Posterior cingulate gyrus (tissue), 11 donors: ENCODE results near the gene COL23A1.
A peak's percentile ranks its signal among the peaks of the same experiment; 100 is the strongest.

Experiments used
- DNase-seq, 10 donors: peaks; one replicate each; pipeline versions ENCODE4 v3.0.0 to v3.0.0-alpha.2; 2020 to 2021; ENCODE audit warnings: mixed read lengths in 3 of 10
- intact Hi-C: fragments of 100-400 bp; cut with DNase I; formaldehyde crosslinking; loops from one replicate; pipeline ENCODE4 v1.15.1; 2023

COL23A1 gene

GRCh38 chr5:178536541-178537466 is 53.4 kb downstream of the COL23A1 start:
- DNase-seq = peak in 1 of 10 donors; percentile 64
- intact Hi-C loops = no loop called here

DNA sequence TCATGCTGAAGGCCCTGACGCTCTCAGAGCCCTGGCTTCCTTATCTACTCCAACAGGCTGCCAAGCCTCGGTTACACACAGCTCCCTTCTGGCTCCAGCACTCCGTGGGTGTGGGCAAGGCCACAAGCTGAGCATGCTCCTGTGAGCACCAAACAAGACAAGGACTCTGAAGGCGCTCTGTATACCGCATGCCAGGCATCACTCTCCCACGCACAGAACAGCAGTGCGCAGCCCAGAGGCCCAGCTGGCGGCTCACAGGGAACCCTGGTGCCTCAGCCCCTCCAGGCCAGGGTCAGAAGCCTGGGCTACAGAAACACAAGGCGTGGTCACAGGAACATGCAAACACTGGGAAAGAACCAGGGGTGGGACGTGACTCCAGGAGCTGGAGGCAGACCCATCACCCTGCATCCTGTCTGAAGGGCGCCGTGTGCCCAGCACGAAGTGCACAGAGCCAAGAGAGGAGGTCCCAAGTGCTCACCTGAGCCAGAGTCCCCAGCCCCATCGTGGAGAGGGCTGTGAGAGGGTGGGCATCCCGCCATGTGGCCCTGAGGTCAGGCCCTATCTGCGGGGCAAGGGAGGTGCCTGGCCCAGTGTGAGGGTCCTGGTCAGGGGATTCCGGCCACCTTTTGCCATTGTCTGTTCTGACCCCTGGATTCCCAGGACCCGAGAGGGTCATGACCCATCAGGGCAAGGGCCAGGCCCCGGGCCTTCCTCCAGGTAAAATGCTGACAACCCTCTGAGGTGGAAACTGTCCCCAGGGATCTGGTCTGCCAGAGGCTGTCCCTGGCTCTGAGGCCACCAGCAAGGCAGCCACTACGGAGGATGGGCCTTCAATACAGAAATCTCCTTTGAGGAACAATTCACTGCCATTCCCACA is 54.7 kb downstream of the COL23A1 start:
- intact Hi-C loops = no loop called here
- peak in 8 of 10 donors; percentile 48 to 95 (median 72) for DNase-seq

GRCh38 chr5:178533136-178533535 is 57.1 kb downstream of the COL23A1 start:
- intact Hi-C loops = no loop called here
- no peak for DNase-seq

- no peak for DNase-seq
- intact Hi-C loops = no loop called here
These were observed 57.5 kb downstream of the COL23A1 start for GRCh38 chr5:178532666-178533065.

DNA sequence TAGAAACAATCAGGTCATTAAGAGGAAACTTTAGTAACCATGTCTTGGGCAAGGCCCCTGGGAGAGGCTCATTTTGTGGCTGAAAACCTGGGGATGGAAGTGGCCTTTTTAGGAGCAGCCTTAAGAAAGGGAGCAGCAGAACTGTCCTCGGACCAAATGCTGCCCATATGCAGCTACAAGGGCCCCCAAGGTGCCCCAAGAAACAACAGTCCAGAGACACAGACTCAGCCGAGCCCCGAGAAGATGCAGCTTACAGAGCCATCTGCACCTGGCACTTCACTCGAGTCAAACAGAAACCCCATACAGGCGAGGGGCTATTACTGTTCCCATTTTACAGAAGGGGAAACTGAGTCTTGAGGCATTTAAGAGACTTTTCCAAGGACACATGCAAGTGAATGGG is 58.0 kb downstream of the COL23A1 start:
- intact Hi-C loops = no loop called here
- no peak for DNase-seq

DNA sequence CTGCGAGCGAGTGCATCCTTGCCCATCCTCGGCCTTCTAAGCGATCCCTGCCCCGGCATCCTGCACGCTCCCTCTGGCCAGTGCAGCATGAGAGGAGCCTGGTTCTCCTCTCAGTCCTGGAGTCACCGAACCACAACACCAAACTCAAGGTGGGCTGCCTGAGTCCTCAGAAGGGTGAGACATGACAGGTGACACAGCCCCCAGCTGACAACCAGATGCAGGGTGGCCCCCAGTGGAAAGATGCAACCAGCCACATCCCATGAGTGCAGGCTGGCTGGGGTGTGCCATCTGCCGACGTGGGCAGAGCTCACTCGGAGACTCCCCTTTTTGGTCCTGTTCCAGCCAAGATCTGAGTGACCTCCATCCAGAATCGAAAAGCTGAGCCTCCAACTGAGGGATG is 58.4 kb downstream of the COL23A1 start:
- intact Hi-C loops = no loop called here
- no peak for DNase-seq

- intact Hi-C loops = no loop called here
- DNase-seq = no peak
These were observed 59.7 kb downstream of the COL23A1 start for GRCh38 chr5:178530526-178530925.

GRCh38 chr5:178529080-178529479 is 61.1 kb downstream of the COL23A1 start:
- DNase-seq = no peak
- intact Hi-C loops = no loop called here

DNA sequence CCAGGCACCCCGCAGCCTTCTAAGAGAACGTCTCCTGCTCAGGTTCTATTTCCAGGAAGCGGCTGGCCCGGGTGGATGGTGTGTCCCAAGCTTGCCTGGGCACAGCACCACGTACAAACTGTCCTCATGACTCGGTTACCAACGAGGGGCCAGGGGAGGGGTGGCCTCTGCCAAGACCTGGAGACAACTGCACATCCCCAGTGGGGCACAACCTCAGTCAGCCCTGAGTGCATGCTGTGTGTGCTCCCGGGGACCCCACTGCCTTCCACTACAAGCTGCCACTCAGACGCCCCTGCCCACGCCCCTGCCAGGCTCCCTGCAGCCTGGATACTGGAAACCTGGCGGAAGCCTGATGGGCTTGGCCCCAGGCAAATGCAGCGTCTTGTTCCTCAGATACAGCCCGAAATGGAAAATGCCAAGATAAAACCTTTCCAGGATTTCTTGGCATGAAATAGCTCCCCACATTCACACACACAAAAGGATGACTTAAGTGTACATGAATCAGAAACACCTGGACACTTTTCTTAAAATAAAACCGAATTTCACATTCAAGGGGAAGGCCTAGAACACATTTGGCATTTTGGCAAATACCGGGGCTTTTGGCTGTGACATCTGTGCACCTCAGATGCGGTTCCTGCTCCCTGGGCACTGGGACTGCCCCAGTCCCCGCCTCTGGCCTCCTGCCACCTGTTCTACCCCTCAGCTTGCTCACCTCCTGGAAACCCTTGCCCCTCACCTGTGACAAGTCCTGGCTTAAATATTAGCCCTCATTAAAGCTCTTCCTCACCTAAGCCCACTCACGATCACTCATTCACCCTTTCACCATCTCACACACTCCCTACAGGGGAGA is 62.5 kb downstream of the COL23A1 start:
- DNase-seq = peak in 5 of 10 donors; percentile 17 to 92 (median 59)
- intact Hi-C loops = no loop called here

DNA sequence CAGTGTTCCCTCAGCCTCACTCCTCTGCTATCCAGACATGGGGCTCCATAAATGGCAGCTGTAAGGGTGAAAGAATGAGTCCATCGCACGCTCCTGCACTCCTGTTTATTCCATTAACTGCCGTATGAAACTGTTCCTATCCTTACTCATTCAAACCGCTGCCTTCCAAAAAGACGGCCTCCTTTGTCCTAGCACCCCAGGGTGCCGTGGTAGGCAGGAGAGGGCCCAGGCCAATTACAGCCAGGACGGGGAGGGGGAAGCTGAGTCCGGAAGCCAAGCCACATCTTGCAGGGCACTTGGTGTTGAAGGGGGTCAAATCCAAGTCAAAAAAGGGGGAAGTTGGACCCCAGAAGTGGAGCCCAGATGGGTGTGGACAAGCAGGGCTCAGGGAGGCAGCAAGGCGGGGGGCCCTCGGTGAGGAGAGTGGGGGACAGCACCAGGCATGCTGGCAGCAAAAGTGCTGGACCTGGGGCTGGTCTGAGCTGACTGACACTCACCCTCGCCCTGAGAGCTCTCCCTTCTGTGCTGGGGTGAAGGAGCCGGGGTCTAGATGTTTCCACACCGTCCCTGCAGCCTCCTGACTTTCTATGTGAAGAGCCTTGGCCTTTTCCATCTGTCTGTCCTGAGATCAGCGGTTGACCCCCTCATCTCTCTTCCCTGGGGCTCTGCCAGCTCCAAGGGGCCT is 63.3 kb downstream of the COL23A1 start:
- DNase-seq = no peak
- intact Hi-C loops = no loop called here

GRCh38 chr5:178525906-178526732 is 64.1 kb downstream of the COL23A1 start:
- intact Hi-C loops = no loop called here
- no peak for DNase-seq

DNA sequence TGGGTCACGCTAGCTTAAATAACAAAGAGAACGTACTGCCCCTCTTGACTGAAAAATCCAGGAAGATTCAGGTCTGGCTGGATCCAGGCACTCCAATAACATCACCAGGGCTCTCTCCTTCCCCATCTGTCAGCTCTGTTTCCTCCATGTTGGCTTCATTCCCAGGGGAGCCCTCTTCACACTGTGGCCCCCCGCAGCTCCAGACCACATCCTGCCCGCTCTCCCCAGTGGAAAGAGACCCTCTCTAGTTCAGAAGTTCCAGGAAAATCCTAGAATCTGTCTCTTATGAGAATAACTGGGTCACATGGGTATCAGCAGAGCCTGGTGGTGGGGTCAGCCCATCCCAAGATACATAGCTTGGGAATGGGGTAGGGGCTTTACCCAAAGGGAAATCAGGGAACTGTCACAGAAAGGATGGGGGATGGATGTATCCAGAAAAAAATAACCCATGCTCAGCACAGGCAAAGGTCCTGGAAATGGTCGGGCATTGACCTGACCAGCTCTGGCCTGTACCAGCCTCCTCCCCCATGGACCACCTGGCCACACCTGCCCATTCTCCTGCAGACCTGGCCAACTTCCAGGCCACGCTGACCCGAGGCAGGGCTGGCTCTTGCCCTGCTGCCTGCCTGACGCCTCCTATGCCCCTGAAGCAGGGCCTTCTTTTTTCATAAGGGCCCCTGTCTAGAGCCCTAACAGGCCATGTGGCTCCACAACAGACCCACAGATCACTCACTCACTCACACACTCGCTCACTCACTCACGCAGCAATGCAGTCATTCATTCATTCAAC is 65.9 kb downstream of the COL23A1 start:
- peak in 1 of 10 donors; percentile 50 for DNase-seq
- intact Hi-C loops = no loop called here

GRCh38 chr5:178522361-178522760 is 67.8 kb downstream of the COL23A1 start:
- intact Hi-C loops = no loop called here
- peak in 1 of 10 donors; percentile 8 for DNase-seq

DNA sequence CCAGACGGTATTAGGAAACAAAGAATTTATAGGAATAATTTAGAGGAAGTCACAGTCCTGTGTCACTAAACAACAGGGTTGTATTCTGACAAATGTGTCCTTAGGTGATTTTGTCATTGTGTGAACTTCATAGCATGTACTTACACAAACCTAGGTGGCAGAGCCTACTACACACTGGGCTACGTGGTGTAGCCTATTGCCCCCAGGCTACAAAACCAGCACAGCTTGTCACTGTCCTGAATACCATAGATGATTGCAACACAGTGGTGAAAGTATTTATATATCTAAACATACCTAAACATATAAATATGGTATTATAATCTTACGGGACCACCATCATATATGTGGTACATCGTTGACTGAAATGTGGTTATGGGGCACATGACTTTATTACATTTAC is 69.3 kb downstream of the COL23A1 start:
- intact Hi-C loops = no loop called here
- DNase-seq = no peak

DNA sequence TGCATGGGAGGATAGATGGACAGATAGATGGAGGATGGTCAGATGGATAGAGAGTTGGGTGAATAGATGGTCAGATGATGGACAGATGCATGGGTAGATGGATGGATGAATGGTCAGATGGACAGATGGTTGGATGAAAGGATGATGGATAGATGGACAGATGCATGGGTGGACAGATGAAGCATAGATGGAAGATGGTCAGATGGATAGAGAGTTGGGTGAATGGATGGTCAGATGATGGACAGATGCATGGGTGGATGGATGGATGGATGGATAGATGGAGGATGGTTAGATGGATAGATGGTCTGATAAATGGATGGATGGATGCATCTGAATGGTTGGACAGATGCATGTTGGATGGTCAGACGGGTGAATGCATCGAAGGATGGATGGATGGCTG is 70.4 kb downstream of the COL23A1 start:
- DNase-seq = no peak
- intact Hi-C loops = no loop called here

GRCh38 chr5:178519155-178519554 is 71.0 kb downstream of the COL23A1 start:
- DNase-seq = peak in 1 of 10 donors; percentile 54
- intact Hi-C loops = no loop called here

- DNase-seq = no peak
- intact Hi-C loops = no loop called here
These were observed 73.5 kb downstream of the COL23A1 start for GRCh38 chr5:178516504-178517235.
